Caki2 (cell line): ENCODE measurements around the gene EGLN3. TPM values are rescaled to one million over a fixed set of nuclear protein-coding genes. Genes with fewer than 3 reads are reported as not detected.
A peak's percentile ranks its signal among the peaks of the same experiment; 100 is the strongest.
"Not testable (repeated sequence)": the region's sequence is repeated elsewhere in the genome, so short reads cannot be mapped to it uniquely, and the experiment has no call there.

Source experiments
- DNase-seq: peaks from one replicate; pipeline ENCODE4 v3.0.0-alpha.2; 2015; ENCODE audit warnings: low read depth
- in situ Hi-C: cut with HindIII; loops from 2 replicates; pipeline ENCODE4 v1.10.0; 2016; ENCODE audit warnings: low sequenced_read_pairs, low pct_unique_long_range_greater_than_20kb, mixed read lengths
- total RNA-seq: library from RNA; depleted of rRNA; stranded (reverse); fragments of >200 nt; shearing (Covaris generic); gene quantifications from 2 replicates; pipeline ENCODE4 v1.2.3, GENCODE V29; 2014; ENCODE audit warnings: low replicate concordance

EGLN3 gene
- total RNA-seq, 1 experiment from 2014 or later: 79.5 TPM

DNA sequence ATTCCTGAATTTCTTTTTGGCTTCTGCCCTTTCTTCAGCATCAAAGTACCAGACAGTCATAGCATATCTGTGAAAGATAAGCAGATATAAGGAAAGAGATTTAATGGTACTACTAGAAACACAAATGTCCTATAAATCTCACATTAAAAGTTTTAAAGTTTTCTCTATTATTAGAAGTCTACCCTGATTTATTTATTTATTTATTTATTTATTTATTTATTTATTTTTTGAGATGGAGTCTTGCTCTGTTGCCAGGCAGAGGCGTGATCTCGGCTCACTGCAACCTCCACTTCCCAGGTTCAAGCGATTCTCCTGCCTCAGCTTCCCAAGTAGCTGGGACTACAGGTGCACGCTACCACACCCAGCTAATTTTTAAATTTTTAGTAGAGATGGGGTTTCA is 23.9 kb downstream of the EGLN3 start:
- in situ Hi-C loops, DNase-seq: not testable (repeated sequence)

DNA sequence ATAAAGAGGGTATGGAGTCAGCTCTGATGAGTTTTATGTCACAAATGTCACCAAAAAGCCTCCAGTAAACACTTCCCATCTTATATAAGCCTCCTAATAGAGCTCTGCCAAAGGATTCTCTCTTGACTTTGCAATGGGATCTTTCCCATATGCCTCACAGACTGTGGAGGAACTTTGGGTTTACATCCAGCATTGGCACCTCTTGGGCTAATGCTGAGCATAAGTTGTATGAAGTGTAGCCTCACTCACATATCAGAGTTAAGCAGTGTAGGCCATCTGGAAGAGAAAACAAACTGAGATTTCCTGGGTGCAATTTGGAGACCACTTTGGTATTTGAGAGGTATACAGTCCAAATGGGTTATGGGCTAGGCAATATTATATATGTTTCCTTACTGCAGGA is 24.9 kb downstream of the EGLN3 start:
- in situ Hi-C loops: no loop called here
- DNase-seq: no peak

DNA sequence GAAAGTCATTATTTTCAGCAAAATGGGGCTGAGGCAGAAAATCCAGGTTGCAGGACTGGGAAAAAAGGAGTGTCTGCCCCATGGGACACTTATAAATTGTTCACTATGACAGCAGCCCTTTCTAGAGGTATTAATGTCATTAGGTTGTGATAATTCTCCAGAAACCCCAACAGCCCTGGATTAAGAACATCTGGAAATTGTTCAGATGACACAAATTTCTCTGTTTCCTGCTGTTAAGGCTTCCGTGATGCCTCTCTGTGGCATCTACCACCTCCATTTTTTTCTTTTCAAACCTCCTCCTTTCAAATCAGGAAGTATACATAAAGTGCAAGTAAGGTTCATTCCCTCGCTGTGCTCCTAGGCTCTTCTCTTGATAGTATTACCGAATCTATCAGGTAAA is 25.6 kb downstream of the EGLN3 start:
- no peak for DNase-seq
- in situ Hi-C loops: no loop called here

DNA sequence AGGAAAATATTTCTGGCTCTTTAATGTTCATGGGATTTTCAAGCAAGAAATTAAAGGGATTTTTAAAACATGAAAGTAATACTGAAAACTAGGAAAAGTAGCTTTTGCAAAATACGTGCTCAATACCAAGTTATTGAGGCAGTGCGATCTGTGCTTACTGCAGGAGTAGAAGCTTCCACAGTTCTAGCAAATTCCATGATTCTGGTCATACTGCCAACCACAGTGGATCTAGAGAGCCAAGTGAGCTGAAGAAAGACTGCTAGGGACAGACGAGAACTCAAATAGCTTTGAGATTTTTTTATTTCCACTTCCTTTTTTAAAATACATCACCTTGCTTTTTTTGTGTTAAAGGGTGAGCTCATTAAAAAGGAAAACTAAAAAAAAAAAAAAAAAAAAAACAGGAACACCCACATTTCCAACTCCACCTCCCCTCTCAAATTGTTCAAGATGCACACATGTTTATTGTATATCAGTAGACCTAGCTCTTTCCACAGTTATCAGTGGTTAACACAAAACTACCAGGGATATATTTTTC is 26.2 kb downstream of the EGLN3 start:
- in situ Hi-C loops: no loop called here
- no peak for DNase-seq

DNA sequence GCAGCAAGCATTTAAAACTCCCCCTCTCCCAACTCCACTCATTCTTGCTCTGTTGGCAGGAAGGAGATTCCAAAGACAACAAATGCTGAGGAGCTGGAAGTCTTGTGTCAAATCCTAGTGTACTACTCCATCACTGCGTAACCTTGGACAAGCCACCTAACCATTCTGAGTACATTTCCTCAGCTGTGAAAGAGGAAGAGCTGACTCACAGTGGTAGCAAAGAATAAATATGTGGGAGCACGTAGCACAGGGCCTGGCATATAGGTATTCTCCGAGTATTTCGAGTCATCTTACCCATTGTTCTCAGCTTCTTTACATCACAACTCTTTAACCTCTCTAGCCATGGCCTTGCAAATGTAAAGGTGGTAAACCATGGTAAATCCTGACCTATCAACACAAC is 28.7 kb downstream of the EGLN3 start:
- no peak for DNase-seq
- in situ Hi-C loops: no loop called here

DNA sequence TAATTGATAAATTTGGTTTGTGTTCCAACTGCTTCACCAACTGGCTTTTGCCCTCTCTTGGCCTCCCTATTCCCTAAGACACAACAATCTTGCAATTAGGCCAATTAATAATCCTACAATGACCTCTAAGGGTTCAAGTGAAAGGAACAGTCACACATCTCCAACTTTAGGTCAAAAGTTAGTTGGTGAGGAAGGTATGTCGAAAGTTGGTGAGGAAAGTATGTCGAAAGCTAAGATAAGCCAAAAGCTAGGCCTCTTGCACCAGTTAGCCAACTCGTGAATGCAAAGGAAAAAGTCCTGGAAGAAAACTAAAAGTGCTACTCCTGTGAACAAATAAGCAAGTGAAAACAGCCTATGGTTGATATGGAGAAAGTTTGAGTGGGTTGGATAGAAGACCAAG is 32.6 kb downstream of the EGLN3 start:
- in situ Hi-C loops: no loop called here

DNA sequence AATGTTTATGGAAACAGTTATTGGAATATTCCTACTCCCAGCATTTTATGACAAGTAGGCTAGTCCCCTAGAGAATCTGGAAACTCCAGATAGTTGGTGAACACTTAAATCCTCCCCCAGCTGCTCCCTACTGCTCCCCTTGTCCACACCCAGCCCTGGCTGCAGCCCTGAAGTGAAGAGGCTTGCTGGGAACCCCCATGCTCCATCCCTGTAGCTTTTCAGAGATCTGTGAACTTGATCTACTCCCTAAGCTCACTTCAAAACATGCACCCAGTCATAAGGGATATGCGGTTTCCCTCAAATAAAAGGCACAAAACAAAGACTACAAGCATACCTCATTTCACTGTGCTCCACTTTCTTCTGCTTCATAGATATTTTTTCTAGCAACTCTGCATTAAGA is 33.2 kb downstream of the EGLN3 start:
- in situ Hi-C loops: no loop called here

More for the DNA sequence above, 32.6 kb downstream of the EGLN3 start:
- no peak for DNase-seq

DNA sequence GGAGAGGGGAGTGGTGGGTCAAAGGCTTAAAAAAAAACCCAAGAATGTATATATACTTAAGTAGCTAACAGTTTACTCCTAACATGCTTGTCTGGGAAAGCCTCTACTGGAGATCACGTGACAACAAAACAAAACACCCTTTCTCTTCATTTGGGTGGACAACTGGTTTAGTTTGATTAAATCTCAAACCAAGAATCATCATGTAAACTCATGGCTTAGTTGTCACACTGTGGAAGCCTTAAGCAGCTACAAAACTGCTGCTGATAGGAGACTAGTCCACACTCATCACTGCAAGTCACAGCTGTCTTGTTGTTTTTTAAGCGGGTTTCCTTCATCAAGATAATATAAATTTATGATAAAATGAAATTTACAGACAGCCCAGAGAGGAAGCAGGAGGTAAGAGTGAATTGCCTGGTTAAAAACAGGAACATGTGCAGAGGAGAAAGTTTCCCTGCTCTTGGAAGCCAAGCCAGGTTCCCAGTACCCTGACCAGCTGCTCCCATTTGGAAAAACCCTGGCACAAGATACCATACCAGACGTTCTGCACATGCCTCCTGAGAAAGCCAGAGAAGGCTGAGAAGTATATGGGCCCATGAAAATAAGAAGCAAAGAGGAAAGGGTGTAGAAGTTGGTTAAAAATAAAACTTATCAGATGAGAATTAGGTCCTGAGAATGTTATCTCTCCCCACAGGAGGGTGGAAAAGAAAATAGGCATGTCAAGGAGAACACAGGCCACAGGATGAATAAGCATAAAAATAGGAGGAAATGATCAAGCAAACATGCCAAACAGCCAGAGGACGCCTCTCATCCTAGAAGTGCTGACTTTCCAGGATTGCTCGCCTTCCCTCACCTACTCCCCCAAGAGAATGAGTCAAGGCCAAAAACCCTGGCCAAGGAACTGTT is 34.0 kb downstream of the EGLN3 start:
- DNase-seq: peak; percentile 67

More for the DNA sequence above, 33.2 kb downstream of the EGLN3 start:
- DNase-seq: no peak

DNA sequence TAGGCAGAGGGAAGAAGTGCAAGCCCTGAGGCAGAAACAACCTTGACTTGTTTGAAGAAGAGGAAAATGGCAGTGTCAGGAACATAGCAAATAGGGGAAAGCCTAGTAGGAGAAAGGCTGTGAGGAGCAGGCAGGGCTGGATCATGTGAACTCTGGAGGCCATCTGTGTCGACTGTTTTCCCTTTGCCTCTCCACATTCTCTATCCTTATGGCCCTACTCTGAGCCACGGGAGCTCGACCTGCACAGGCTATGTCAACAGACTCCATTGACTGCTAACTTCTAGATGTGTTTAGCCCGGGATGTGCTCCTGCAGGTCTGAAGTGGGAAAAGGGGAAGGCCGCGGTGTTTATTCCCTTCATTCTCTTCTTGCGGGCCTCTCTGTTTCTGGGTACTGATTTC is 35.2 kb downstream of the EGLN3 start:
- in situ Hi-C loops: no loop called here
- DNase-seq: no peak

More for the DNA sequence above, 34.0 kb downstream of the EGLN3 start:
- in situ Hi-C loops: no loop called here

DNA sequence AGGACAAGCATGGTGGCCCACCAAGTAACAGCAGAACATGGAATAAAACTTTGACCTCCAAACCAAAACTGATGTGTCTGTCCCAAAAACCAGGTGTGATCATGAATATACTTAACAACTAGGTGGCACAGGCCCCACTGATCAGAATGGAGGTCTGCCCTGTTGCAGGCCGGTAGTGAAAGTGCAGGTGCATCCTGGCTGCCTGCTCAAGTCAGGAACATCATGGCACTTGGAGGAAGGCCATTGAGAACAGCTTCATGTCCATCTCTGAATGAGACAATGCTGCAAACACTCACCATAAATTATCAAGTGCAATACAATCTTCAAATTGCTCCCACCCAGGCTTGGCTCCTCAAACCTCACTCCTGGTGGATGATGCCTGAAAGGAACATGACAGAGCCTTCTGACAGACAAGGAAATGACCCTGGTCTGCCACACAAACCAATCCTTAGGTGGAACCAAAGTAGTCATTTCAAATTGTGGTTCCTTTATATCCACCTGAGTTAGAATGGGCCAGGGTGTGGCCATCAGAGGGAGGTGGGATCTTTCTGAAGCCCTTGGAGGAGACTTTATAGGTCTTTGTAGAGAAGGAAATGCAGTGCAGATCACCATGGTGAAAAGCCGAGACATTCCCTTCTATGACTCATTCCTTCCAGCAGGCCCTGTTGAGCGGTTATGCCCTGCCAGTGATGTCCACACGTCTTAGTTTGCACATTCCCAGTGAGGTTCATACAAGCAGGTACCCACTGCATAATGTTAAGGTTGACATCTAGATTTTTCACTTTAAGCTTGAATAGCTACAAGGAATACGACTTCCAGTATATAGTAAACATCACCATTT is 36.0 kb downstream of the EGLN3 start:
- DNase-seq: peak; percentile 81
- in situ Hi-C loops: no loop called here

DNA sequence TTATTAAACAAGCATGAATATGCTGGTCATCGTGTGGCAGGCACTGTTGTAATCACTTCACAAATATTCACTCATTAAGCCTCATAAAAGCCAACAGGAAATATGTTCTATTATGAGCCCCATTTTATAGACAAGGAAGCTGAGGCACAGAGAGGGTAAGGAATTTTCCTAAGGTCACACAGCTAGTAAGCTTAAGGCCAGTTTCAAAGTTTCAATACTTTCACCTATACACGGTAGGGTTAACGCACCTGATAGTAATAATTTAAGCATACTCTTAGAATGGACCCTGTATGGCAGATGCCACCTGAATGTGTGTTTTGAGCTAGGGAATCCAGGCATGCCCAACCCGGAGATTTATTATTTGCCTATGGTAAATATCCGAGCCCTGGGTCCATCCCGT is 39.8 kb downstream of the EGLN3 start:
- no peak for DNase-seq
- in situ Hi-C loops: no loop called here

DNA sequence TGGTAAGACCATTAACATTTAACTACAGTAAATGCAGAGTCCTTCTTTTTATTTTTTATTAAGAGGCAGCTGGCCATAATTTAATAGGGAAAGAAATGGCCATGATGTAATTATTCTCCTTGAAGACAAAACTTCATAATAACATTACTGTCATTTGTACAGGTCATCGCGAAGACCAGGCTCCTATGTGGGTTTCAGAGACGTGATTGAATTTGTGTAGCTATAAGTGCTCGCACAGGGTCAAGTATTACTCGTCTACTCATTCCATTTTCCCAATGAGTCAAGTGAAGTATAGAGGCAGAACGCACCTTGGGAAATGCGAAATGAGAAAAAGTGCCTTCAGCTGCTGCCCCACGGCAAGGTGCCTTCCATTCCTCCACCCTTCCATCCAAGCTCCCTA is 40.4 kb downstream of the EGLN3 start:
- in situ Hi-C loops: no loop called here

DNA sequence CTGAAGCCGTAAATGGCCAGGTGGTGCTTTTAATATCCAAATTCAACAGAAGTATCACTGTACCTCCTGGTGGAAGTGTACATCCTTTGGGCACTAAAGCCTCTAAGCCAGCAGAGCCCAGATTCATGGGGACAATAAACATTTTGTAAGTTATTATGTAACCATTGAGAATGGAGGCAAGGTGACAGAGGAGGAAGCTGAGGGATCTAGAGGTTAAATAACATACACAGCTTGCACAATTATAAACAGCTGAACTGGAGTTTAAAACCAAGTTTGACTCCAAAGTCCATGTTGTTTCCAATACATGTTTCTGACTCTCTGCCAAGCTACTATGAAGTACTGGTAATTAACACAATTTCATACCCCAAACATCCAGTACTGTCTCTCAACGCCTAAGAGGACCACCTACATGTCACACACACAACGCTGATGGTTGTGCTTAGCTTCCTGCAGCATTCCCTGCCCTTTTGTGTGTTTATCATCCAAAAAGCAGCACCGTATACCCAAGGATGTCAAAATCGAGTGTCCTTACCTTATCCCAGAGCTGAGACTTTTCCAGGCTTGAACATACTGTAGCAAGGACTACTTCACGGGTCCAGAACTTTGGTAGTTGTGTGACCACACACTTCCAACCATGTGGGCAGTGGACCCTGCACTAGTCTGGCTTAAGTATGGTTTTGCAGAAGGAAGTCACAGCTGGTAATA is 41.3 kb downstream of the EGLN3 start:
- in situ Hi-C loops: no loop called here
- no peak for DNase-seq

More for the DNA sequence above, 40.4 kb downstream of the EGLN3 start:
- no peak for DNase-seq

DNA sequence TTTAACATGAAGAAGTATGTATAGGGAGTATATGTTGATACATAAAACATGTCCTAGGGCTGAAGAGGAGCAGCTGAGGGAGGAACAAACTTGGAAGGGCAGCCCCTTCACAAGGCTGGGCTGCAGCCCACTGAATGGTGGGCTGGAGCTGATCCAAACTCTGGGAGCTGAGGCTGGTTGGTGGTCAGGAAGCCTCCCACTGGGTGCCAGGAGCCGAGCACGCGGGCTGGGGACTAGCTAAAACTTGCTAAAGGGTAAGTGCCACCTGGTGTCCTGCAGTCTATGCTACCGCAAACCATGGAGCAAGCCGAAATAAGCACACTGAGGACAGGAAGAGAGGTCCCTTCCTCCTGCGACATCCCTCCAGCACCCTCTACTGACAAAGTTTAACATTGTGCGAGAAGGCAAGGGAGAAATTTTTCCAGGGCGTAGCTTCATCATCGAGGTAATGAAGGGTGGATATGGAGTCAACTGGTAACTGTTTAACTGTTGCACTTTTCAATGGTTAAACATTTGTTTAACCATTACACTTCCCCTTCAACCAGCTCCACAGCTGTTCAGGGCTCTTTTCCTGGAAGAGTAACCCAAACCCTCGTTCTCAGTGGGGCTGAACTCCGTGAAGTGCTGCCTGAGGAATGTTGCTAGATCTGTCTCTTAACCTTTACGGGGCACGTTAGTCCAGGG is 42.2 kb downstream of the EGLN3 start:
- in situ Hi-C loops: no loop called here
- DNase-seq: peak; percentile 51

DNA sequence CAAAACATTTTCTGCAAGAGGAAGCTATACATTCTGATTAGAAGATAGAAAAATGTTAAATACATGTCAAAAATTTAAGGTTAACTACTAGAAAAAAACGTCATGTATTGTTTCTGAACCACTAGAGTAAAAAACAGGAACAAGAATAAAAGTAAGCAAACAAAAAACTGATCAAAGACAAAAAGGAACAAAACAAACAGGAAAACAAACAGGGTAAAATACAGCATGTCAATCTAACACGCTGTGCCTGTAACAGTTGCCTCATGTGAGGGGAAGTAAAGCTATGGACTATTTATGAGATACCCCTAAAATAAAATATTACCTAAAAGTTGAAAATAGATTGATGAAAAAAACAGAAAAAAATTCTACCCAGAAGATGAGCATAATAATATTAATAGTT is 43.9 kb downstream of the EGLN3 start:
- in situ Hi-C loops: no loop called here
- no peak for DNase-seq

DNA sequence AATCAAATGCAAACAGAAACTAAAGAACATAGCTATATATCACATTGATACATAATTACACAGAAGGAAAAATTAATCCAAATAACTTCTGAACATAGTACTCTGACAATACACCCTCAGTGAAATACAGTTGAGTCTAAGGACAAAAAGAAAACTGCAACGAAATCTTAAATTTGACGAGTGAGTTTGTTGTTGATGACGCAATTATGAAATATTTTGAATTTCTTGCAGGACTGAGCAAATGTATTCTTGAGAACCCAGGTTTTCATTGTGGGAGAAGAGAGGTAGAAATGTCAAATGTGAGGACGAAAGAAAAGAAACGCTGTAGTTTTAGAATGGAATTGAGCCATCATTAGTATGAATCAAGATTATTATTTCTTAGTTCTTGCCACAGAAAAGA is 46.3 kb downstream of the EGLN3 start:
- in situ Hi-C loops: no loop called here
- no peak for DNase-seq

DNA sequence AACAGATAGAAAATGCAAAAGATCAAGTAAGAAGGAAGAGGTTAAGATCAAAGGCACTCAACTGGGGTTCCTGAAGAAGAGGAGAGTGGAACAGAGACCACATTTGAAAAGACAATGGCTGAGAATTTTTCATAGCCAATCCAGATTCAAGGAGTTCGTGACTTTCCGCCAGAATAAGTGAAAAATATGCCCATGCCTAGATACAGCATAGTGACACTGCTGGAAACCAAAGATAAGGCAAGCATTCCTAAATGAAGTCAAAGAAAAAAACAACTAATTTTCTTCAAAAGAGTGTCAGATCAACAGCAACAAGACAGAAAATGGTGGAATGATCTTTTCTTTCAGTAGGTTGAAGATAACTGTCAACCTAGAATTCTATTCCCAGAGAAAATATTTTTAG is 47.5 kb downstream of the EGLN3 start:
- no peak for DNase-seq
- in situ Hi-C loops: no loop called here

DNA sequence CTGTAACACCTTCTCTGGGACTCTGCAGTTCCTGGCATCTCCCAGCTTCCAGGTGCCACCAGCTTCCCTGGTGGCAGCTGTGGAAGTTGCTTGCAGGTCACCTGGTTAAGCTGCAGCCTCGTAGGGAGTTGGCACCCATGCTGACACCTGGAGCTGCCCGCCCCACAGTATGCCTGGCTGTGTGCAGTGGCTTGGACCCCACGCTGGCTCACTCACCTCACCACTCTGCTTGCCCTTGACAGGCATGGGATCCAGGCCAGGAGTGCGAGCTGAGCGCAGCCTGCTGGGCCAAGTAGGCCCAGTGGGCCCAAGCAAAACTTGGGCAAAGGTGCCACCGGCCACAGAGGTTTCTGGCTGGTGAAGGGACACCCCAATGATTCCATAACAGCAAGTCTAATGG is 48.5 kb downstream of the EGLN3 start:
- DNase-seq: no peak
- in situ Hi-C loops: no loop called here
